ENCODE measurements around the gene WDR38.

The WDR38 gene

DNA sequence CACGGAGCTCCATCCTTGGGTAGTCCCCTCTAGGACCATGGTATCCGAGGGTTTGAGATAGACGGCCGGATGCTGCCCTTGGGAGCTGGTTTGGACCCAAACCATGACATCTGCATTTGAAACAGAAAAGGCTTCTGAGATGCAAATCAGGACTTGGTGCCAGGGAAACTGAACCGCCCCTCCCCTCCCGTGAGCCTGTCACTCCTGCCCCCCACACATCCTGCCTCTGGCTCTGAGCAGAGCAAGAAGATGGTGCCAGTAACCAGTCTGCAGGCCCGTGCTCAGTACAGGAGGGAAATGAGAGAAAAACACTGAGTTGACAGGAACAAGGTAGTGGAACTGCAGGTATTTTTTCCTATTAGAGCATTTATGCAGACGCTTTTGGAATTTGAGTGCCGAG lies 27.2 kb downstream of the WDR38 start:
- DNase-seq (ENCODE audit: low read depth in 1 of 2, low spot score in 1 of 2) = no peak

DNA sequence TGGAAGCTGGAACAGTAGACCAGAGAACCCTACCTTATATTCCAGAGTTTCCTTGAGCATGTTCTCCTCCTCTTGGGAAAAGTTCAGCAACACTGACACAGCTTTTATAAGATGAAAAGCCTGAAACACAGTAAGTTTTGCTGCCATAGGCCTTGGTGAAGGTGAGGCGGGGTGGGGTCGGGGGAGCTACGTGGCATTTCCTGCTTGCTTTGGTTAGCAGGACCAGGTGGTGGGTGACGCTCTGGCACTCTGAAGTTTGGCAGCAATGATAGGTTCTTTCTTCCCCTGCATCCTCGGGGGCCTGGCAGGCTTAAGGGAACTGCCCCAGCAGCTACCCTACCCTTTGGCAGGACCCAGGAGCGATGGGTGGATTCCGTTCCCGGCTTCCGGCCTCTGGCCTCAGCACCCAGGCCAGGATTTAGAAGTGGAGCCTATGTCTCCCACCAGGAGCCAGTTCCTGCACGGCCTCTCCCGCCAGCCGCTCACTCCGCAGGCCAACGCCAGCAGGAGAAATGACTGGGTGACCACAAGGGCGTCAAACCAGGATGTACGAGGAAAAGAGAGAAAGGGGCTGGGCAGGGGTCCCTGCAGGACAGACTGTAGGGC lies 28.0 kb downstream of the WDR38 start:
- no peak for DNase-seq (ENCODE audit: low read depth in 1 of 2, low spot score in 1 of 2)

GRCh38 chr9:124882231-124882630 lies 29.0 kb downstream of the WDR38 start:
- no peak for DNase-seq (ENCODE audit: low read depth in 1 of 2, low spot score in 1 of 2)

- DNase-seq (ENCODE audit: low read depth in 1 of 2, low spot score in 1 of 2) = no peak
Measured at GRCh38 chr9:124884376-124884775, 31.1 kb downstream of the WDR38 start.

- DNase-seq (ENCODE audit: low read depth in 1 of 2, low spot score in 1 of 2) = no peak
Measured at GRCh38 chr9:124885551-124885950, 32.3 kb downstream of the WDR38 start.

DNA sequence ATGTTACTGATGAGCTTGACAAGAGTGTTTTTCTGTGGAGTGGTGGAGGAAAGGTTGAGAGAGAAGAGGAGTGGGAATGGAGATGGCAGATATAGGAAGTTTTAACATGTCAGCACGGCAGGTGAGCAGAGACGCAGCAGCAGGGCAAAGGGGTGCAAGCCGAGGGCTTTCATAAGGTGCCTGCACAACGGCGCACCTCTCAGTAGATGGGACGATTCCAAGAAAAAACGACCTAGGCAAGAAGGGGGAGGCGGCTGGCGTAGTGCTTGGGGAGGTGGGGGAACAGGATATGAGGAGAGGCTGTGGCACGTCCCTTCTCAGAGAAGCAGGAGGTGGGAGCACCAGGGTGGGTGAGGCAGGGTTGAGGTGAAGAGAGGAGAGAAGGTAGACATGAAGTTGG lies 33.2 kb downstream of the WDR38 start:
- DNase-seq (ENCODE audit: low read depth in 1 of 2, low spot score in 1 of 2) = no peak

GRCh38 chr9:124886866-124887492 lies 33.7 kb downstream of the WDR38 start:
- no peak for DNase-seq (ENCODE audit: low read depth in 1 of 2, low spot score in 1 of 2)

DNA sequence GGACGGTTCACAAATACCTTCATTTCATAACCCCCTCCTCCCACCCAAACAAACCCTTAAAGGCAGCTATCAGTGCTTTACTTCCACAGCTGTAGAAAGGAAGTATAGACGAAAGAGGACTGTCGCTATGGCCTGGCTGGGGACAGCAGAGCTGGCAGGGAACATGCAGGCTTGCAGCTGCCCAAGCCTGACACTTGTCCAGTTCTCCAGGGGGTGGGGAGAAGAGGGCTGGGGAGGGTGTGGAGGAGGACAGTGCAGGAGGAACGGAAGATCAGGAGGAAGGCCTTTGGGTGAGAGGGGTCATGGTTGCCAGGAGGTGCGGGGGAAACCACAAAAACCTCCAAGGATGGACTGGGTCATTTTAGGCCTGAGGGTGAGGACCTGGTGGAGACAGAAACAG lies 34.6 kb downstream of the WDR38 start:
- DNase-seq (ENCODE audit: low read depth in 1 of 2, low spot score in 1 of 2) = no peak

DNA sequence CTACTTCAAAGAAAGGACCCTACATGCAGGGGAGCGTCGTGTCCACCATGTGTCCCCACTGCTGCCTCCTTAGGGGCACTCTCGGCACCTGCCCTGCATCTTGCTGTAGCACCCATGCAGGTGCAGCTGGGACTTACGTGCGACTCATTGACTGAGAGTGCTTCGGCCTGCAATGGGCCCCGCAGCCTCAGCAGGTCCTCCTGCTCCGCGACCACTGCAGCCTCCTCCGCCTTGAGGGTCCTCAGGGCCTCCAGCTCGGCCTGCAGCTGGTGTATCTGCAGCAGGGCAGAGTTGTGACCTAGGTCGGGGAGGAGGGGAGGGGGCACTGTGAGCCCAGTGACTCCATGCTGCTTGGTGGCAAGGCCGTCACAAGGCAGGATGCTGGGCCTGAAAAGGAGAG lies 35.7 kb downstream of the WDR38 start:
- DNase-seq (ENCODE audit: low read depth in 1 of 2, low spot score in 1 of 2) = no peak

DNA sequence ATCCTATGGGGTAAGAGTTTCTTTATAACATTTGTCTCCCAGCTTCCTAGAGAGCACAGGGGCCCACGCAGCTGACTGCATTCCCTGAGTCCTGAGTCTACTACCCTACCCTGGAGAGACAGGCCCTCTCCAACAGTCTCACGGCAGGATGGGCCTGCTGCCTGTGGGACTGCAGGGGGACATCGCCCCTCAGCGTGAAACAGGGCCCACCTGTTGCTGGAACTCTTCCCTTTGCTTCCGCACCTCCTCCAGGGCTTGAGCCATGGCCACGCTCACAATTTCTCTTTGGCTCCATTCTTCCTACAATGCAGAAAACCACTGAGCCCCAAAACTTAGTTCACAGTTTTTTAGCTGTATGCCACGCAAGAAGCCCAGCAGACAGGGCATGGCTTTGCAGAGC lies 36.9 kb downstream of the WDR38 start:
- no peak for DNase-seq (ENCODE audit: low read depth in 1 of 2, low spot score in 1 of 2)

DNA sequence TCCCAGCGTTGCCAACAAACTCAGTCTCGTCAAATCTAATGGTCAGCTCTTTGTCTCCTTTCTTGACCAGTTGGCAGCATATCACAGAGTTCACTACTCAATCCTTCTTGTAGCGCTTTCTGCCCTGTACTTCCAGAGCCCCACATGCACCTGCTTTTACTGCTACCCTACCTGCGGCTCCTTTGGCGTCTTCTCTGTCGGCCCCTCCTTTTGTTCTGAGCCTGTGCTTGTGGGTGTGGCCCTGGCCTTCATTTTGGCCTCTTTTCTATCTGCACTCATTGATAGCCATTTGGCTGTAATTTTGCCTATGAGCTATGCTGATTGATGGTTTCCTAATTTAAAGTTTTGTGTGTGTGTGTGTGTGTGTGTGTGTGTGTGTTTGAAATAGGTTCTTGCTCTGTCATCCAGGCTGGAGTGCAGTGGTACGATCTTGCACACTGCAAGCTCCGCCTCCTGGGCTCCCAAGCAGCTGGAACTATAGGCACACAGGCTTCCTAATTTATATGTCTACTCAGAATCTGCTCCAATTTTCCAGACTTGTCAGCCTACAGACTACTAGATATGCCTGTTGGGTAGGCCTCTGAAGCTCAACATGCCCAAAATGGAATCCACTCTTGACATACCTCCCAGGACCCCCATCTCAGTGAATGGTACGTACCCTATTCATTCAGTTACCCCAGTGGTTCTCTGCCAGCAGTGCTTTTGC lies 40.9 kb downstream of the WDR38 start:
- no peak for DNase-seq (ENCODE audit: low read depth in 1 of 2, low spot score in 1 of 2)

DNA sequence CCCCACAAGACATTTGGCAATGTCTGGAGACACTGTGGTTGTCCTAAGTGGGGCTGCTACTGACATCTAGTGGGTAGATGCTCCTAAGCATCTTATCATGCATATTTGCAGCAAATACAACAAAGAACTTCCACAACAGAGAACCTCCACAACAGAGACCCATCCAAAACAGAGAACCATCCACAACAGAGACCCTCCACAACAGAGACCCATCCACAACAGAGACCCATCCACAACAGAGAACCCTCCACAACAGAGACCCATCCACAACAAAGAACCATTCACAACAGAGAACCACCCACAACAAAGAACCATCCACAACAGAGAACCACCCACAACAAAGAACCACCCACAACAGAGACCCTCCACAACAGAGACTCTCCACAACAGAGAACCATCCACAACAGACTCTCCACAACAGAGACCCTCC lies 41.5 kb downstream of the WDR38 start:
- DNase-seq (ENCODE audit: low read depth in 1 of 2, low spot score in 1 of 2) = no peak

DNA sequence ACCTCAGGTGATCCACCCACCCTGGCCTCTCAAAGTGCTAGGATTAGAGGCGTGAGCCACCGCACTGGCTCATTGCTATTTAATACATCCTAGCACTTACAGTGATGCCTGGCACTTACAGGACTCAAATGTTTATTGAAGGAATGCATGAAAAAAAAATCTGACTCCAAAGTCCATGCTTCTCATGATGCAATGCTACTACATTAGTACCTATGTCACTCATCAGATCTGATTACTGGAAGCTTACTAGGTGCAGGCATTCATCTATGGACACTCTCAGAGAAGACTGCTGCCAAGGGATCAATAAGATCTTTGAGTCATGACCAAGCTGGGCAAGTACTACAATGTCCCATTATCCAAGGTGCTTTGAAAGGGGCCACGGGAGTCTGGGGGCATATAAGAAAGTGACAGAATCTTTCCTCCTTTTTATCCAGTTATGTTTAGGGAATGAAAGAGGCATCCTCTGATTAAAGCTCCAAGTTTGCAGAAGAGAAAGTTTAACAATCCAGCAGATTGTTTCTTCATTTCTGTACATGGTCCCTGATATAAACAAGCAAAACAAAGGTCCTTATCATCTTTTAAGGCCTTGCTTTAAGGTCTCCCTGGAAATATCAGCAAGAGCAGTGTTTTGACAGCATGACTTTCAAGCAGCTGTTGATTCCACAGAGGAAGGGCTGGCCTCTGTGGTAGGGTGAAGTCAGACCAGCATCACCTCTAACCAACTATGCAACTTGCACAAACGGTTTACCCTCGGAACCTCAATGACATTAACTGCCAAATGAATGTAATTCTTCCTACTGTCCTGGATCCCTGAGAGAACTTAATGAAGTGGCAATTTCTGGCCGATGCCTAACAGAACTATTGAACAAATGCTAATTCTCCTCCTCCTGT lies 44.6 kb downstream of the WDR38 start:
- DNase-seq (ENCODE audit: low read depth in 1 of 2, low spot score in 1 of 2) = no peak

DNA sequence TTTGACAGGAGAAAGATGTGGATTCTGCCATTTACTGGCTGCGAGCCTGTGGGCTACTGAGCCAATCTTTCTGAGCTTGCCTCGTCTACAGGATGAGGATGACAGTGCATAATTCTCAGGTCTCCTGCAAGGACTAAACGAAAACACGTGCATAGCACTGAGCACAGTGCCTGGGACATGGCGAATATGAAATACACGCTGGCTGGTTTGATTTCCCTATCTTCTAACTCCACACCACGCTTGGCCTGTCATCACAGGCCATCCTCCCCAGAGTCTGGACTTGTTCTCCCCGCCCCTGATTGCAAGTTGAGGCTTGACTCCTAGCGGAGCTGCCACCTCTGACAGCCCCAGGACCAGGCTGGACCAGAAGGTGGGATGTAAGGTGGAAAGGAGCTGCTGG lies 46.6 kb downstream of the WDR38 start:
- no peak for DNase-seq (ENCODE audit: low read depth in 1 of 2, low spot score in 1 of 2)

- DNase-seq (ENCODE audit: low read depth in 1 of 2, low spot score in 1 of 2) = no peak
Measured at GRCh38 chr9:124906966-124907365, 53.7 kb downstream of the WDR38 start.

Data from activated CD4-positive, alpha-beta T cell treated with anti-CD3 and anti-CD28 coated beads, Interleukin-2, amount 50 U/mL, for 24 hours (primary cell).